NCI-H2196 (cell line): Measurements from ENCODE around the gene OVCH1.
"Not testable (repeated sequence)": the region's sequence is repeated elsewhere in the genome, so short reads cannot be mapped to it uniquely, and the experiment has no call there.

Experiments used
- DNase-seq: peaks from one replicate; lab custom pipeline; 2025; ENCODE audit not compliant: unreplicated experiment; lab: John Stamatoyannopoulos, UW

OVCH1 gene

DNA sequence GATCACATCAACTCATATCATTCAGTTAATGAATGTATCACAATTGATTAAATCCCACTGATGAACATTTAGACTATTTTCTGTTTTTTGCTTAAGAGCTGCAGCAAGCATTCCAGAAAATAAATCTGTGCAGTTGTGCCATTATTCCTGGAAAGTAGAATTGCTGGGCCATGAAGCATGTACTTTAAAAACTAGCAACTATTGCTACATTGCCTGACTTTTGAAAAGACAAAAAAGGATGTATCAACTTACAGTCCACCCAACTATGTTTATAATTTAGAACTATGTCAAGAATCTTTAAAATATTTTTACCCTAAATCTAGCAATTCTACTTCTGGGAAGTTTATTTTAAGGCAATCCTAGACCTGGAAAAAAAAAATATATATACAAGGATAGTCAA, 83.1 kb downstream of the OVCH1 start:
- no peak for DNase-seq

DNA sequence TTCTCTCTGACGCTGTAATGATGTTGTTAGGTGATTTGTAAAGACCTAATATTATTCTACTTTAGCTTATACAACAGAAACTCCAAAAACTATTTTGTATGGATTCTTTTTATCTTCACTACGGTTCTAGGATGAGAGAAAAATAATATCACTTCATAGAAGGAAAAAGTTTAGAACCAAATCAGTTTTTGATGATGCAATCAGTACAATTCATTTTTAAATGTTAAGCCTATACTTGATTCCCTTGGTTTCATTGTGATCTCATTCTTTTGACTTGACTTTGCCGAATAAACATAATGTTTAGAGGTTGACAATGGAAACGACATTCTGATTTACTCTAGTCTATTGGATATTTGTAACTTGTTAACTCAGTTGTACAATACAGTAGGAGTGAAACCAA, 91.9 kb downstream of the OVCH1 start:
- DNase-seq: no peak

DNA sequence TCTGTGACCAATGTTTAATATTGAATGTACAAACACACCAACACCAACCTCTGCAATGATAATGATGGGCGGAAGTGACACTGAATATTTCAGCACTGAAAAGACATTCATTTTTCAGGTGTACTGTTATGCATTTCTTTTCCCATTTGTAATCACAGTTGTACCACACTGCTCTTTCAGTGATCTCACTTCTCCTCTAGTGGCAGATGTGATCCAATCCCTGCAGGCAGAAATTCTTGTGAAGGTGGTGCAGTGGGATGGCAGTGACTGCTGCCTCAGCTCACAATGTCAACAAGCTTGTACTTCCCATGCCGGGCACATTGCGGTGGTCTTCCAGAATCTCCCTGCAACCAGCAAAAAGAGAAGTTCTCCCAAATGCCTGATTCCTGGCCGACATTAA, 93.5 kb downstream of the OVCH1 start:
- no peak for DNase-seq

DNA sequence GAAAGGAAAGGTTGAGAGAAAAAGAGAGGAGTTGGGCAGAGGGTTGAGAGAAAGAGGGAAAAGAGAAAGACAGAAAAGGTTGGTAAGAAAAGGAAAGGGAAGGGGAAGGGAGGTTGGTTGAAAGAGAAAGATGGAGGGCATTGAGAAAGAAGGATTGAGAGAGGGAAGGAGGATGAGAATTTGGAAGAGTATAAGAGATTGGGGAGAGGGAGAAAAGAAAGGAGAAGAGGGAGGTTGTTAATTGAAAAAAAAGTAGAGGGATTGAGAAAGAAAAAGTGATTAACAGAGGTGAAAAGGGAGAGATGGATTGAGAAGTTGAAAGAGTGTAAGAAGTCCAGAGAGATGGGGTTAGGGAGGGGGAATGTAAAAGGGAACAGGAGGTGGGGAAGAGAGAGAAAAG, 95.0 kb downstream of the OVCH1 start:
- no peak for DNase-seq

DNA sequence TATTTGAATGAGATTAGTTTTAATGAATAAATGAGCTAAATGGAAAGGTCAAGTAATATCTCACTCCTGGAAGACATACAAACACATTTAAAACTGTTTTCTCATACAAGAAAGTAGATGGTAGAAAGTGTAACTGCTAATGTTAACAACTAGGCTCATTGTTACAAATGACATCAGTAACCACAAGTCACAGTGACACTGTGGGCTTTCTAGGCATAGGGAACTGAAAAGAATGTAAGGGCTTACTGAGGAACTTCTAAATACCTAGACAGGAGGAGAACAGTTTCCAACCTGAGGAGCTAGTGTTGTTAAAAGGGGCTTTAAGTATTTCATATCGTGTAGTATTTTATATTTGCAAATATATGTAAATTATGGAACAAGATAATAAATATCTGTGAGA, 99.0 kb downstream of the OVCH1 start:
- no peak for DNase-seq

DNA sequence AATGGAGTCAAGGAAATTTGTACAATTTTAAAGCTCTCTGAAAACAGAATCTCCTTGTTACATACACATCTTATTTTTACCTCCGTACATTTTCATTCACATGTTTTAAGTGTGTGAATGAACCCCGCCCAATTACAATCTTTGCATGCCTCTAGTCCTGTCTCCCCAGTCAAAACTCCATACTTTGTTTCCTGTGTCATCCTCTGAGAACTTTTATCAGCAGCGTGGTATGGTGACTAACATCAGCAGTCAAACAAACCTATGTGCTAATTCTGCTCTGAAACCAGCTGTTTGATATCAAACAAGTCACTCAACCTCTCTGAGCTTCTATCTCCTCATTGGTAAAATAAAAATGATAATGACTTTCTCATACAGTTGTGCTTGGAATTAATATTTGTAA, 100.7 kb downstream of the OVCH1 start:
- no peak for DNase-seq

DNA sequence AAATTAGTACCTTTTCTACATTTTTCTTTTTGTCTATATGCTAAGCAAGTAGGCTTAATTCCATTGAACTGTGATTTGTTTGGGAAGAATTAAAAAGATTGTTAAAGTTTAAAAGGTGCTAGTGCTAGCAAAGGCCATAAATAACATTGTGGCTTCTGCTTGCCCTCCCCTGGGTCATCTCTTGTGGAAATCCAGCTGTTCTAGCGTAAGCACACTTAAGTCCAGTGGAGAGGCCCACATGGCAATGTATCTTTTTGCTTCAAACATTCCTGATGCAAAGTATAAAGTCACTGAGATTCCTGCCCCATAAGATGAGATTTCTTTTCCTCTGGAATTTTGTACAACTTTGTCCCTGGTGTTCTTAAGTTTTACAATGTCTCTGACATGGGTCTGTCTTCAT, 102.1 kb downstream of the OVCH1 start:
- DNase-seq: no peak

DNA sequence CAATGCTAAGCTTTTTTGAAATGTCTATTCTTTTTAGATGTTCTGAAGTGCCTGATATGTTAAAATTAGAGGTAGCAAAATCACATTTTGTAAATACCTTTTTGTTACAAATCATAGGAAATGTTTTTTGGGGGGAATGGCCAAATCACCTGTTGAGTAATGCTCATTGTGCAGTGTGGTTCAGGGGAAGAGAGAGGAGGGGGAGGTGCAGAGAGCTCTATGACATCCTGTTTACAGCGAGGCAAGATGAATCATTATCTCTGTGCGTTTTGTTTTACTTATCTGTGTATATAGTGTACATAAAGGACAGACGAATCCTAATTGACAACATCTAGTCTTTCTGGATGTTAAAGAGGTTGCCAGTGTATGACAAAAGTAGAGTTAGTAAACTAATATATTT, 107.1 kb downstream of the OVCH1 start:
- DNase-seq: not testable (repeated sequence)

DNA sequence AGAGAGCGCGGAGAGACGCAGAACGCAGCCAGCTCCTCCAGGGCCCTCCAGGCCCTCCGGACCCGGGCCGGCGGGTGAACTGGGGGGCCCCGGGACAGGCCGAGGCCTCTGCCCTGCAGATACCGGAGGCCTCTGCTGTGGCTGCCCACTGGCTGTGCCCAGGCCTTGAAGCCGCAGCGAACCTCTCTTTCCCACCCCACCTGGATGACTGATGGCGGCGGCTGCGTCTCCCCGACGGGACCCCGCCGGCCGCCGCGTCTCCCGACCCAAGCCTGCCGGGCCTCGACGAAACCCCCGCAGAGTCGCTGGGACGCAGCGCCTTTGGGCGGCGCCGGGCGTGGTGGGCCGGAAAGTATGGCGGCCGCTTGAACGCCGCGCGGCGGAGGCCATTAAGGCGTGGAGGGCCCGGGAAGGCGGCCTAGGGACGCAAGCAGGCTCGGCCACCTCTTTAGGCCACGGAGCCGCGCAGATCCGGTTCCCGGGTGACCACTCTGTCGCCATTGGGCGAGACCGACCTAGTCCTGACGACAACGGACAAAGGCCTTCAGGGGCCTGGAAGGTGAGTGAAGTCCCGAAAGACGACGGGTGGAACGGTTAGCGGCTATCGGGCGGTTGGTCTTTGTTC, 108.1 kb downstream of the OVCH1 start:
- no peak for DNase-seq

DNA sequence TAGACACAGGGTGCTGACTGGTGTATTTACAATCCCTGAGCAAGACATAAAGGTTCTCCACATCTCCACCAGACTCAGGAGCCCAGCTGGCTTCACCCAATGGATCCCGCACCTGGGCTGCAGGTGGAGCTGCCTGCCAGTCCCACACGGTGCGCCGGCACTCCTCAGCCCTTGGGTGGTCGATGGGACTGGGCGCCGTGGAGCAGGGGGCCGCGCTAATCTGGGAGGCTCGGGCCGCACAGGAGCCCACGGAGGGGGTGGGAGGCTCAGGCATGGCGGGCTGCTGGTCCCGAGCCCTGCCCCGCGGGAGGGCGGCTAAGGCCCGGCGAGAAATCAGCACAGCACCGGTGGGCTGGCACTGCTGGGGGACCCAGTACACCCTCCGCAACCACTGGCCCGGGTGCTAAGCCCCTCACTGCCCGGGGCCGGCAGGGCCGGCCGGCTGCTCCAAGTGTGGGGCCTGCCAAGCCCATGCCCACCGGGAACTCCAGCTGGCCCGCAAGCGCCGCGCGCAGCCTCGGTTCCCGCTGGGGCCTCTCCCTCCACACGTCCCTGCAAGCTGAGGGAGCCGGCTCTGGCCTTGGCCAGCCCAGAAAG, 111.3 kb downstream of the OVCH1 start:
- not testable (repeated sequence) for DNase-seq

DNA sequence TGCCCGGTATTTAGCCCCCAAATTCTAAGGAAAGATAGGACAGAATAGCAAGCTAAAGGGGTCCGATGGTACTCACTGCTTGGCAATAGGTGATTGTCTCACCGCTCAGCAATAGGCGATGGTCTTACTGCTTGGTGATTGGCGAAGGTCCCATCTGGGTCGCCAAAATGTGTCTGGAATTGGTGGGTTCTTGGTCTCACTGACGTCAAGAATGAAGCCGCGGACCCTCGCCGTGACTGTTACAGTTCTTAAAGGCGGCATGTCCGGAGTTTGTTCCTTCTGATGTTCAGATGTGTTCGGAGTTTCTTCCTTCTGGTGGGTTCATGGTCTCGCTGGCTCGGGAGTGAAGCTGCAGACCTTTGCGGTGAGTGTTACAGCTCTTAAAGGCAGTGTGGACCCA, 112.3 kb downstream of the OVCH1 start:
- DNase-seq: not testable (repeated sequence)

DNA sequence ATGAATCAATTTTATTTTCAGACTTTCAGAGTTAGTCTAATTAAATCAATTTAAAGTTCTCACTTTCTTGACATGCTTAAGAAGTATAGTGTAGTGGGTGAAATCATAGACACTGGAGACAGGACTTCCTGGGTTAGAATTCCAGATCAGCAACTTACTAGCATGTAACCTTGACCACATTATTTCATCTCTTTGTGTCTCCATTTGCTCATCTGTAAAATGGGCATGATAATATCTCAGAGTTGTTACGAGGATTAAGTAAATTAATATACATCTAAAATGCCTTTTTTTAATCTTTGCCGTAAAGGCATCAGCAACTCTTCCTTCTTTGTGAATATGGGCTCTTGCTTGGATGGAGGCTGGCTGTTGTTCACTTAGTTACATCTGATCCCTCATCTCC, 115.2 kb downstream of the OVCH1 start:
- DNase-seq: no peak

DNA sequence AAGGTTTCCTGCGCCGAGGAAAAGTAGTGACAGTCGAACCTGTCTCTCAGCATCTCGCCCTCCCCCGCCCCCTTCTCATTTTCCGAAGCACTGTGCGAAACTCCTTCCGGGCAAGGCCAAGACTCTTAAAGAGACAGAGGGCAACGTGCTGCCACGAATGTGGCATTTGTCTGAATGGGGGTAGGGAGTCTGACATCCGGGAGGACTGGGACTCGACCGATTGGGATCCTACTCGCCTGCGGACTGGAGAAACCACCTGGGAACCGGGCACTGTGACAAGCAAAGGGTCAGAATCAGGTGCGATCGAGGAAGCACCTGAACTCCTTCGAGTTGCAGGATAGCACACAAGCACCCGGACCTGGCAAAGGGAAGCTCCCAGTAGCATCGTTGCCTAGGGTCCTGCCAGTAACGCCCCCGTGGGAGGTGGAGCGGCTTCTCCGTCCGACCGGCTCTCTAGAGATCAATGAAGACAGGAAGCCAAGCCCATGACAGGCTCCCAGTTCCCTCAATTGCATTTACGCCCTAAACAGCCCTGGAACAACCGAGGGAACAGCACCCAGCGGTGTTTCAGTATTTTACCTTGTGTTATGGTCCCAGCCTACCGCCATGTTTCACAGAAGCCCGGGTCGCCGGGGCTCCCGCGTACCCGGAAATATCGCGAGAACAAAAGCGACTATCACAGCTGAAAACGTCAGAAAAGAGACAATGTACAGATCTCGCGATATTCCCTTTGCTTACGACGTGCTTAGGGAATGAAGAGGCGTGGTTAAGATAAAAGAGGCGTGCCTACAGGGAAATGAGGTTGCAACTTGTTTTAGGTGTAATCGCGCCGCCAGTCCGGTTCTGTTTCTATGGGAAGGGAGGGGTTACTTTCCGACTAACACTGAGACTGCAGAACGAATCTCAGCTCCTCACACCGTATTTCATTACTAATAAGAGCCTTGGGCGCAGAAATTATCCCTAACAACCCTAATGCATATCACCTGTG, 116.7 kb downstream of the OVCH1 start, which contains the start of gene ERGIC2:
Gene ERGIC2 (minus strand): TSS at position 637 of the 988 bp plus-strand sequence. CDS start 9,539 bp downstream, outside the sequence.
- peak; percentile 100 for DNase-seq
